Vagina (tissue), 2 donors: ENCODE data around the gene CPEB2.

Source experiments
- POLR2A ChIP-seq, 2 donors: fragments of 450-650 bp; IDR thresholded peaks; one replicate each; pipeline ENCODE4 v1.6.1; 2017; ENCODE audit warnings: antibody characterized with exemption in 2 of 2, mild to moderate bottlenecking in 2 of 2, moderate library complexity in 2 of 2
- TF ChIP-seq, protein P1 (sequence below), 3 experiments: fragments of 450-650 bp in 2 of 3; fragments of 200-600 bp in 1 of 3; sonication (generic) in 1 of 3; IDR thresholded peaks; one replicate each; pipeline ENCODE4 v1.5.1; 2017 to 2019; ENCODE audit warnings: antibody characterized with exemption in 3 of 3, mild to moderate bottlenecking in 2 of 3, moderate library complexity in 2 of 3

DNA sequence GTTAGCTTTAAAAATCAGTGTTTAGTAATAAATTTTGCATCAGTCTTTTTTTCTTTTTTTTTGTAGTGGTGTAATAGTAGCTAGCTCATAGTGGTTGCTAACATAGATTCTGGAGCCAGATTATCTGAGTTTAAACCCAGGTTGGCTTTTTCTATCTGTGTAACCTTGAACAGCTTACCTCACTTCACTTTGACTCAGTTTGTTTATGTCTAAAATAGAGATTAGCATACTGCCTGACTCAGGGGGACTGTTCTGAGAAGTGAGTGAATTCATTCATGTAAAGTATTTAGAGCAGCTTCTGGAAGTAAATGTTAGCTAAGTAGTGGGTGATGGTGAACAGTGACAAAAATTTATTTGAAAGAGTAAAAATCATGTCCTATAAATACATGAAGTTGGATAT lies 32.9 kb downstream of the CPEB2 start:
- TF ChIP-seq, protein P1, sequence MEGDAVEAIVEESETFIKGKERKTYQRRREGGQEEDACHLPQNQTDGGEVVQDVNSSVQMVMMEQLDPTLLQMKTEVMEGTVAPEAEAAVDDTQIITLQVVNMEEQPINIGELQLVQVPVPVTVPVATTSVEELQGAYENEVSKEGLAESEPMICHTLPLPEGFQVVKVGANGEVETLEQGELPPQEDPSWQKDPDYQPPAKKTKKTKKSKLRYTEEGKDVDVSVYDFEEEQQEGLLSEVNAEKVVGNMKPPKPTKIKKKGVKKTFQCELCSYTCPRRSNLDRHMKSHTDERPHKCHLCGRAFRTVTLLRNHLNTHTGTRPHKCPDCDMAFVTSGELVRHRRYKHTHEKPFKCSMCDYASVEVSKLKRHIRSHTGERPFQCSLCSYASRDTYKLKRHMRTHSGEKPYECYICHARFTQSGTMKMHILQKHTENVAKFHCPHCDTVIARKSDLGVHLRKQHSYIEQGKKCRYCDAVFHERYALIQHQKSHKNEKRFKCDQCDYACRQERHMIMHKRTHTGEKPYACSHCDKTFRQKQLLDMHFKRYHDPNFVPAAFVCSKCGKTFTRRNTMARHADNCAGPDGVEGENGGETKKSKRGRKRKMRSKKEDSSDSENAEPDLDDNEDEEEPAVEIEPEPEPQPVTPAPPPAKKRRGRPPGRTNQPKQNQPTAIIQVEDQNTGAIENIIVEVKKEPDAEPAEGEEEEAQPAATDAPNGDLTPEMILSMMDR (IDR thresholded peaks at IDR 0.05): no peak
- TF ChIP-seq POLR2A (IDR thresholded peaks at IDR 0.05): no peak
